Measurements from ENCODE around the gene TANGO2. TPM values are rescaled to one million over a fixed set of nuclear protein-coding genes. Genes with fewer than 3 reads are reported as not detected.

The TANGO2 gene
- total RNA-seq, 1 experiment from 2014 or later = 17.0 TPM

DNA sequence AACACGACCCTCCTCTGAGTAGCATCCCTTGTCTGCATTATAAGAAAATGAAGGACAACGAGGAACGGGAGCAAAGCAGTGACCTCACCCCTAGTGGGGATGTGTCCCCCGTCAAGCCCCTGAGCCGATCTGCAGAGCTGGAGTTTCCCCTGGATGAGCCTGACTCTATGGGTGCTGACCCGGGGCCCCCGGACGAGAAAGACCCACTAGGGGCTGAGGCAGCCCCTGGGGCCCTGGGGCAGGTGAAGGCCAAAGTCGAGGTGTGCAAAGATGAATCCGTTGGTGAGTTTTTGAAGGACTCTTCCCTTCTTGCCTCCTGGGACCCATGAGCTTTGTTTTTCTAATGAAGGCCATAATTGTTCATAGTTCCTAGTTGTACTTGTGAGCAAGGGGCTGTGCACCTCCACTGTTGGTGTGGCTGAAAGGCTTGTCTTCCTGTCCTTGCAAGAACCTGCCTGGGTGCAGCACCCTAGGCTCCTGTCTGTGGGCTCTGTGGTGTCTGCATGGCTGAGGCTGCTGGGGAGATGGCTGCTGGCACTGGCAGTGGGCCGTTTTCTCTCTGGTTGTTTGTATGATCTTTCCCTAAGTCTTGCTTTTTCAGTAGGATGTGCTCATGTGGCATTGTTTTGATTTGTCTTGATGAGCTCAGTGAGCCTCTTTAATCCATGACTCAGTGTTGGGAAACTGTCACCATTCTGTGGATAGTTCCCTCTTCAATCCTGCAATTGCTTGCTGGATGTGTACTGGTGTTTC lies 69.2 kb downstream of the TANGO2 start:
- ChIA-PET CTCF (no interaction called here), RAD21 (ENCODE audit: low non-redundant PET in 1 of 2, low total read pairs in 2 of 2, uncharacterized antibody in 2 of 2, unreplicated experiment in 2 of 2) (no interaction called here), POLR2A (no interaction called here)
- ATAC-seq (no peak), DNase-seq (ENCODE audit: low read depth, low spot score) (no peak)
- BruUV-seq (replicated peaks) = no TSS peak
- no peak overlapping the region for H3K4me2 ChIP-seq (ENCODE audit: low read length)
- intact Hi-C loops (cut with micrococcal nuclease) = loop anchor here (10.0 kb wide), 1 partner anchor 105 kb away; no protein-coding TSS in a partner anchor
- peaks cover 5% of the 10 kb centered on the region; the same call in 1 of the 2 replicates for H4K20me1 ChIP-seq (ENCODE audit: insufficient read depth)
- TF ChIP-seq EGR1 (IDR thresholded peaks at IDR 0.05; ENCODE audit: low read depth) = no peak
- no peak for TF ChIP-seq ZNF274 (IDR thresholded peaks at IDR 0.05; ENCODE audit: low read depth, low read length)
- no peak for TF ChIP-seq SIN3A (IDR thresholded peaks at IDR 0.05; ENCODE audit: low read depth)
- no peak for TF ChIP-seq RAD21 (IDR thresholded peaks at IDR 0.05; ENCODE audit: low read depth)
- TF ChIP-seq ZFX (IDR thresholded peaks at IDR 0.05) = no peak
- no peak for TF ChIP-seq EZH2 (IDR thresholded peaks at IDR 0.05)
- TF ChIP-seq, protein P1, sequence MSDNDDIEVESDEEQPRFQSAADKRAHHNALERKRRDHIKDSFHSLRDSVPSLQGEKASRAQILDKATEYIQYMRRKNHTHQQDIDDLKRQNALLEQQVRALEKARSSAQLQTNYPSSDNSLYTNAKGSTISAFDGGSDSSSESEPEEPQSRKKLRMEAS (IDR thresholded peaks at IDR 0.05) = no peak
- TF ChIP-seq CBX3 (IDR thresholded peaks at IDR 0.05; ENCODE audit: low read depth) = no peak
- no peak for TF ChIP-seq POLR2AphosphoS5 (IDR thresholded peaks at IDR 0.05; ENCODE audit: low read depth, low read length)
- no peak for TF ChIP-seq SP1 (IDR thresholded peaks at IDR 0.05; ENCODE audit: low read depth)
- no peak for TF ChIP-seq YY1 (IDR thresholded peaks at IDR 0.05; ENCODE audit: extremely low read depth, insufficient replicate concordance, low read depth, low read length)
- no peak for TF ChIP-seq CEBPB (IDR thresholded peaks at IDR 0.05; ENCODE audit: low read depth)
- TF ChIP-seq, protein P2, sequence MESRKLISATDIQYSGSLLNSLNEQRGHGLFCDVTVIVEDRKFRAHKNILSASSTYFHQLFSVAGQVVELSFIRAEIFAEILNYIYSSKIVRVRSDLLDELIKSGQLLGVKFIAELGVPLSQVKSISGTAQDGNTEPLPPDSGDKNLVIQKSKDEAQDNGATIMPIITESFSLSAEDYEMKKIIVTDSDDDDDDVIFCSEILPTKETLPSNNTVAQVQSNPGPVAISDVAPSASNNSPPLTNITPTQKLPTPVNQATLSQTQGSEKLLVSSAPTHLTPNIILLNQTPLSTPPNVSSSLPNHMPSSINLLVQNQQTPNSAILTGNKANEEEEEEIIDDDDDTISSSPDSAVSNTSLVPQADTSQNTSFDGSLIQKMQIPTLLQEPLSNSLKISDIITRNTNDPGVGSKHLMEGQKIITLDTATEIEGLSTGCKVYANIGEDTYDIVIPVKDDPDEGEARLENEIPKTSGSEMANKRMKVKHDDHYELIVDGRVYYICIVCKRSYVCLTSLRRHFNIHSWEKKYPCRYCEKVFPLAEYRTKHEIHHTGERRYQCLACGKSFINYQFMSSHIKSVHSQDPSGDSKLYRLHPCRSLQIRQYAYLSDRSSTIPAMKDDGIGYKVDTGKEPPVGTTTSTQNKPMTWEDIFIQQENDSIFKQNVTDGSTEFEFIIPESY (IDR thresholded peaks at IDR 0.05; ENCODE audit: extremely low read depth, insufficient replicate concordance, low read length) = no peak
- TF ChIP-seq, protein P3, sequence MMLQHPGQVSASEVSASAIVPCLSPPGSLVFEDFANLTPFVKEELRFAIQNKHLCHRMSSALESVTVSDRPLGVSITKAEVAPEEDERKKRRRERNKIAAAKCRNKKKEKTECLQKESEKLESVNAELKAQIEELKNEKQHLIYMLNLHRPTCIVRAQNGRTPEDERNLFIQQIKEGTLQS (IDR thresholded peaks at IDR 0.05) = no peak
- TF ChIP-seq ELF1 (IDR thresholded peaks at IDR 0.05; ENCODE audit: borderline replicate concordance, low read depth) = no peak
- TF ChIP-seq JUND (IDR thresholded peaks at IDR 0.05) = no peak
- TF ChIP-seq POLR2A (IDR thresholded peaks at IDR 0.05; ENCODE audit: borderline replicate concordance, extremely low read depth, insufficient read depth, insufficient read length) = no peak
- H3K4me1 ChIP-seq (ENCODE audit: control insufficient read depth in 1 of 2, insufficient read depth in 2 of 2, low read length in 2 of 2) = peaks cover 0 to under 1% of the 10 kb centered on the region in 2 experiments; a peak in 2 of 4 replicates
- H3K4me3 ChIP-seq (replicated peaks in 1 of 2; ENCODE audit: low read depth in 1 of 2, low read length in 2 of 2) = no peak overlapping the region
- no peaks in the 10 kb centered on the region for H3K9me2 ChIP-seq (ENCODE audit: insufficient read depth)
- no peak overlapping the region for H3K9ac ChIP-seq (ENCODE audit: low read length)
- no peak overlapping the region for H3K27ac ChIP-seq (ENCODE audit: low read depth, low read length)
- H3K79me2 ChIP-seq (ENCODE audit: insufficient read depth, low read length) = peaks cover 82% of the 10 kb centered on the region
- H3K27me3 ChIP-seq (ENCODE audit: insufficient read depth, low read length) = no peaks in the 10 kb centered on the region
- H2AFZ ChIP-seq (ENCODE audit: low read depth, low read length, poor library complexity, severe bottlenecking) = no peak overlapping the region
- no peaks in the 10 kb centered on the region for H3K9me3 ChIP-seq (ENCODE audit: control insufficient read depth in 1 of 2, insufficient read depth in 1 of 2, low read depth in 1 of 2, low read length in 2 of 2)
- peaks cover 88 to 92% of the 10 kb centered on the region in 2 experiments for H3K36me3 ChIP-seq (ENCODE audit: control insufficient read depth in 1 of 2, insufficient read depth in 2 of 2, low read length in 2 of 2)

Measured in HCT116 (cell line).